22Rv1 (cell line): ENCODE data around the gene GADD45GIP1.
"Not testable (repeated sequence)": the region's sequence is repeated elsewhere in the genome, so short reads cannot be mapped to it uniquely, and the experiment has no call there.

Experiments
- H3K27ac ChIP-seq: fragments of 450-650 bp; 2 replicates; pipeline ENCODE4 v1.5.1; 2017
- CTCF ChIP-seq: fragments of 450-650 bp; IDR thresholded peaks from 2 replicates; pipeline ENCODE4 v1.5.1; 2017; ENCODE audit warnings: mild to moderate bottlenecking
- ZFX ChIP-seq: fragments of 450-650 bp; IDR thresholded peaks from 2 replicates; pipeline ENCODE4 v1.6.1; 2017; ENCODE audit warnings: antibody characterized with exemption, borderline replicate concordance

GADD45GIP1 gene

GRCh38 chr19:12982648-12983047 lies 25.6 kb upstream of the GADD45GIP1 start:
- no peak overlapping the region for H3K27ac ChIP-seq
- TF ChIP-seq CTCF (no peak), ZFX (no peak)

GRCh38 chr19:12979974-12980373 lies 23.0 kb upstream of the GADD45GIP1 start:
- TF ChIP-seq CTCF, result no peak
- TF ChIP-seq ZFX, result no peak

GRCh38 chr19:12976109-12976508 lies 19.1 kb upstream of the GADD45GIP1 start:
- H3K27ac ChIP-seq, result not testable (repeated sequence)

More at GRCh38 chr19:12979974-12980373, 23.0 kb upstream of the GADD45GIP1 start:
- H3K27ac ChIP-seq, result no peak overlapping the region

GRCh38 chr19:12975221-12975741 lies 18.3 kb upstream of the GADD45GIP1 start:
- no peak for TF ChIP-seq CTCF
- no peak for TF ChIP-seq ZFX
- H3K27ac ChIP-seq, result no peak overlapping the region

- no peak overlapping the region for H3K27ac ChIP-seq
- TF ChIP-seq ZFX, result no peak
- no peak for TF ChIP-seq CTCF
Measured at GRCh38 chr19:12974301-12975220, 17.5 kb upstream of the GADD45GIP1 start.

- TF ChIP-seq ZFX, result no peak
- H3K27ac ChIP-seq, result no peak overlapping the region
Measured at GRCh38 chr19:12973236-12973635, 16.2 kb upstream of the GADD45GIP1 start.

GRCh38 chr19:12970070-12970820 lies 13.2 kb upstream of the GADD45GIP1 start:
- TF ChIP-seq ZFX, result no peak
- H3K27ac ChIP-seq, result no peak overlapping the region

- H3K27ac ChIP-seq, result no peak within 1 kb of the TSS
- TF ChIP-seq CTCF, result no peak
- no peak for TF ChIP-seq ZFX
Measured at GRCh38 chr19:12969292-12969988, 12.4 kb upstream of the GADD45GIP1 start, which contains the start of gene DAND5. Gene DAND5, plus strand, starts transcription at chr19:12969576. Its CDS starts 85 bp downstream, at chr19:12969661.
